Natural killer cell treated with Interleukin-12 subunit alpha and Interleukin-12 subunit beta and Interleukin-15 and Interleukin-18, amount 100 ng/mL, for 72 hours (primary cell): ENCODE results near the gene NRIP3. TPM values are rescaled to one million over a fixed set of nuclear protein-coding genes. Genes with fewer than 3 reads are reported as not detected.
A peak's percentile ranks its signal among the peaks of the same experiment; 100 is the strongest.

ENCODE experiments used
- ATAC-seq, 2 donors: fragments of 150-1000 bp; cut with Tn5 transposase in 1 of 2; sonication (Bioruptor Pico), chemical (Tn5 transposase) in 1 of 2; 2 replicates each; pipeline ENCODE4 v1.10.0; 2021
- DNase-seq: peaks from one replicate; pipeline ENCODE4 v3.0.0; 2022; ENCODE audit warnings: low spot score
- H3K27ac Mint-ChIP-seq, 2 donors: 1 replicate in 1 of 2; 2 replicates in 1 of 2; pipeline ENCODE4 v1.8.0; 2022; ENCODE audit warnings: mixed read lengths in 2 of 2, mild to moderate bottlenecking in 1 of 2, moderate library complexity in 1 of 2
- H3K27me3 Mint-ChIP-seq, 2 donors: 1 replicate in 1 of 2; 2 replicates in 1 of 2; pipeline ENCODE4 v1.8.0; 2022; ENCODE audit warnings: mixed read lengths in 2 of 2
- H3K36me3 Mint-ChIP-seq: one replicate; pipeline ENCODE4 v1.8.0; 2022; ENCODE audit warnings: mixed read lengths
- H3K4me1 Mint-ChIP-seq, 2 donors: 1 replicate in 1 of 2; 2 replicates in 1 of 2; pipeline ENCODE4 v1.8.0; 2022; ENCODE audit warnings: low read depth in 2 of 2, mixed read lengths in 2 of 2, mild to moderate bottlenecking in 1 of 2
- H3K4me3 Mint-ChIP-seq: one replicate; pipeline ENCODE4 v1.8.0; 2022; ENCODE audit warnings: mixed read lengths
- H3K9me3 Mint-ChIP-seq: 2 replicates; pipeline ENCODE4 v1.8.0; 2022; ENCODE audit warnings: mixed read lengths
- total RNA-seq, 2 donors: library from RNA; stranded (reverse); gene quantifications; one replicate each; pipeline ENCODE4 v1.2.3, GENCODE V29; 2022

Gene NRIP3
- total RNA-seq = 1 to 10 TPM; 1.7 to 2.7 TPM

- H3K9me3 Mint-ChIP-seq = no peaks in the 10 kb centered on the region
- ATAC-seq (peak; percentile 72 to 87), DNase-seq (peak; percentile 79)
- H3K36me3 Mint-ChIP-seq = peaks cover 6% of the 10 kb centered on the region
- peaks cover 29 to 33% of the 10 kb centered on the region in 2 donors for H3K4me1 Mint-ChIP-seq
- H3K27ac Mint-ChIP-seq = peak within 1 kb of the TSS; percentile 1 to 79
- peaks cover 36 to 51% of the 10 kb centered on the region in 2 donors for H3K27me3 Mint-ChIP-seq
- H3K4me3 Mint-ChIP-seq = peak within 1 kb of the TSS; percentile 91
These were observed at the start of gene NRIP3 for GRCh38 chr11:9003573-9004182. NRIP3 (minus strand) TSS chr11:9004001; CDS start chr11:9003935, 66 bp downstream.

GRCh38 chr11:9052316-9052715, 48.5 kb upstream of the NRIP3 start:
- no peak for ATAC-seq
- Mint-ChIP-seq H3K36me3 (no peaks in the 10 kb centered on the region), H3K27ac (no peak overlapping the region)

GRCh38 chr11:9049959-9050358, 46.2 kb upstream of the NRIP3 start:
- Mint-ChIP-seq H3K27ac (no peak overlapping the region), H3K27me3 (peaks cover 2 to 9% of the 10 kb centered on the region in 2 donors), H3K9me3 (no peaks in the 10 kb centered on the region), H3K4me3 (no peak overlapping the region), H3K36me3 (no peaks in the 10 kb centered on the region), H3K4me1 (no peaks in the 10 kb centered on the region)
- ATAC-seq (no peak), DNase-seq (no peak)

More at GRCh38 chr11:9052316-9052715, 48.5 kb upstream of the NRIP3 start:
- Mint-ChIP-seq H3K9me3 (no peaks in the 10 kb centered on the region), H3K27me3 (peaks cover 2 to 6% of the 10 kb centered on the region in 2 donors), H3K4me3 (no peak overlapping the region), H3K4me1 (no peaks in the 10 kb centered on the region)
- DNase-seq = no peak

GRCh38 chr11:9047964-9048523, 44.2 kb upstream of the NRIP3 start:
- Mint-ChIP-seq H3K27me3 (peaks cover 7 to 10% of the 10 kb centered on the region in 2 donors), H3K27ac (no peak overlapping the region), H3K4me3 (no peak overlapping the region), H3K9me3 (no peaks in the 10 kb centered on the region), H3K36me3 (no peaks in the 10 kb centered on the region), H3K4me1 (no peaks in the 10 kb centered on the region)
- no peak for DNase-seq
- ATAC-seq = no peak

GRCh38 chr11:9046481-9046880, 42.7 kb upstream of the NRIP3 start:
- Mint-ChIP-seq H3K4me3 (no peak overlapping the region), H3K27me3 (peaks cover 7 to 10% of the 10 kb centered on the region in 2 donors), H3K9me3 (no peaks in the 10 kb centered on the region), H3K27ac (no peak overlapping the region), H3K36me3 (no peaks in the 10 kb centered on the region), H3K4me1 (no peaks in the 10 kb centered on the region)
- no peak for ATAC-seq
- no peak for DNase-seq

- Mint-ChIP-seq H3K4me3 (no peak overlapping the region), H3K9me3 (no peaks in the 10 kb centered on the region), H3K27me3 (peaks cover 9 to 27% of the 10 kb centered on the region in 2 donors), H3K36me3 (no peaks in the 10 kb centered on the region), H3K4me1 (no peaks in the 10 kb centered on the region), H3K27ac (no peak overlapping the region)
- no peak for DNase-seq
- ATAC-seq = no peak
These were observed 38.7 kb upstream of the NRIP3 start for GRCh38 chr11:9042488-9042887.

GRCh38 chr11:9041747-9042146, 37.9 kb upstream of the NRIP3 start:
- no peaks in the 10 kb centered on the region for H3K4me1 Mint-ChIP-seq
- no peak for DNase-seq
- H3K27me3 Mint-ChIP-seq = peaks cover 9 to 27% of the 10 kb centered on the region in 2 donors
- no peaks in the 10 kb centered on the region for H3K9me3 Mint-ChIP-seq
- ATAC-seq = no peak
- no peak overlapping the region for H3K27ac Mint-ChIP-seq
- H3K36me3 Mint-ChIP-seq = no peaks in the 10 kb centered on the region
- H3K4me3 Mint-ChIP-seq = no peak overlapping the region

- DNase-seq (no peak), ATAC-seq (no peak)
- Mint-ChIP-seq H3K9me3 (no peaks in the 10 kb centered on the region), H3K4me3 (no peak overlapping the region), H3K4me1 (no peaks in the 10 kb centered on the region), H3K27ac (no peak overlapping the region), H3K36me3 (no peaks in the 10 kb centered on the region), H3K27me3 (peaks cover 9 to 27% of the 10 kb centered on the region in 2 donors)
These were observed 36.6 kb upstream of the NRIP3 start for GRCh38 chr11:9040410-9040809.

- no peaks in the 10 kb centered on the region for H3K9me3 Mint-ChIP-seq
- H3K27me3 Mint-ChIP-seq = peaks cover 8 to 23% of the 10 kb centered on the region in 2 donors
- no peaks in the 10 kb centered on the region for H3K4me1 Mint-ChIP-seq
- no peak overlapping the region for H3K27ac Mint-ChIP-seq
- H3K36me3 Mint-ChIP-seq = no peaks in the 10 kb centered on the region
- DNase-seq (no peak), ATAC-seq (no peak)
- H3K4me3 Mint-ChIP-seq = no peak overlapping the region
These were observed 36.1 kb upstream of the NRIP3 start for GRCh38 chr11:9039863-9040262.

GRCh38 chr11:9039198-9039597, 35.4 kb upstream of the NRIP3 start:
- Mint-ChIP-seq H3K4me1 (no peaks in the 10 kb centered on the region), H3K36me3 (no peaks in the 10 kb centered on the region), H3K4me3 (no peak overlapping the region), H3K27ac (no peak overlapping the region), H3K27me3 (peaks cover 5 to 19% of the 10 kb centered on the region in 2 donors), H3K9me3 (no peaks in the 10 kb centered on the region)
- DNase-seq (no peak), ATAC-seq (no peak)

- ATAC-seq = no peak
- no peak overlapping the region for H3K27ac Mint-ChIP-seq
- H3K36me3 Mint-ChIP-seq = no peaks in the 10 kb centered on the region
- H3K4me1 Mint-ChIP-seq = no peaks in the 10 kb centered on the region
- H3K9me3 Mint-ChIP-seq = no peaks in the 10 kb centered on the region
- H3K4me3 Mint-ChIP-seq = no peak overlapping the region
- H3K27me3 Mint-ChIP-seq = peaks cover 8 to 24% of the 10 kb centered on the region in 2 donors
- no peak for DNase-seq
These were observed 34.7 kb upstream of the NRIP3 start for GRCh38 chr11:9038541-9038940.

- ATAC-seq (no peak), DNase-seq (no peak)
- Mint-ChIP-seq H3K4me3 (no peak overlapping the region), H3K9me3 (no peaks in the 10 kb centered on the region), H3K4me1 (no peaks in the 10 kb centered on the region), H3K36me3 (no peaks in the 10 kb centered on the region), H3K27me3 (peaks cover 8 to 24% of the 10 kb centered on the region in 2 donors), H3K27ac (no peak overlapping the region)
These were observed 34.2 kb upstream of the NRIP3 start for GRCh38 chr11:9037963-9038362.

- Mint-ChIP-seq H3K4me1 (no peaks in the 10 kb centered on the region), H3K36me3 (no peaks in the 10 kb centered on the region), H3K9me3 (no peaks in the 10 kb centered on the region), H3K27ac (no peak overlapping the region), H3K27me3 (peaks cover 8 to 24% of the 10 kb centered on the region in 2 donors), H3K4me3 (no peak overlapping the region)
- no peak for DNase-seq
- no peak for ATAC-seq
These were observed 33.4 kb upstream of the NRIP3 start for GRCh38 chr11:9037046-9037780.

GRCh38 chr11:9030601-9031000, 26.8 kb upstream of the NRIP3 start:
- Mint-ChIP-seq H3K4me3 (no peak overlapping the region), H3K27ac (no peak overlapping the region), H3K27me3 (peaks cover 4 to 9% of the 10 kb centered on the region in 2 donors), H3K4me1 (no peaks in the 10 kb centered on the region), H3K9me3 (no peaks in the 10 kb centered on the region), H3K36me3 (no peaks in the 10 kb centered on the region)
- DNase-seq (no peak), ATAC-seq (no peak)
